GM18505 (cell line): ENCODE results near the gene KAZN.

ENCODE experiments used
- ATAC-seq: cut with Tn5 transposase; IDR thresholded peaks from one replicate; pipeline ENCODE4 v1.9.1; 2021; ENCODE audit not compliant: unreplicated experiment
- POLR2A ChIP-seq: IDR thresholded peaks from 4 replicates; pipeline ENCODE4 v1.6.1; 2011; ENCODE audit warnings: borderline replicate concordance; ENCODE audit not compliant: insufficient read depth, insufficient read length; ENCODE audit errors: extremely low read depth

Gene KAZN

DNA sequence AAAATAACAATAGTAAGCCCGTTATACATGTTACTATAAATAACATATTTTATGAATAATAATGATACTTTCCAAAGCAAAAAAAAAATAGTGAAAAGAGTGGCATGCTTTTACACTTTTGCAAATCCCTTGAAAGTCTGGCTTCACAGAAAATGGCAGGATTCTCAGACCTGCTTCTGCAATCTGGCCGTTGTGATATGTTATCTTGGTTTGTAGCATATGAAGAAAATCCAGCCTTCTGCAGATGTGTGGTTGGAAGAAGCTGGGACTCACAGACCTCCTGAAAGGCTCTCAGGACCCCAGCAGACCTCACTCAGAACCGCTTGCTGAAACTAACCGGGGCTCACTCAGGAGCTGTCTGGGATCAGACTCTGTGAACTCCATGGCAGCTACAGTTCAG lies 299.1 kb downstream of the KAZN start:
- no peak for TF ChIP-seq POLR2A
- no peak for ATAC-seq

DNA sequence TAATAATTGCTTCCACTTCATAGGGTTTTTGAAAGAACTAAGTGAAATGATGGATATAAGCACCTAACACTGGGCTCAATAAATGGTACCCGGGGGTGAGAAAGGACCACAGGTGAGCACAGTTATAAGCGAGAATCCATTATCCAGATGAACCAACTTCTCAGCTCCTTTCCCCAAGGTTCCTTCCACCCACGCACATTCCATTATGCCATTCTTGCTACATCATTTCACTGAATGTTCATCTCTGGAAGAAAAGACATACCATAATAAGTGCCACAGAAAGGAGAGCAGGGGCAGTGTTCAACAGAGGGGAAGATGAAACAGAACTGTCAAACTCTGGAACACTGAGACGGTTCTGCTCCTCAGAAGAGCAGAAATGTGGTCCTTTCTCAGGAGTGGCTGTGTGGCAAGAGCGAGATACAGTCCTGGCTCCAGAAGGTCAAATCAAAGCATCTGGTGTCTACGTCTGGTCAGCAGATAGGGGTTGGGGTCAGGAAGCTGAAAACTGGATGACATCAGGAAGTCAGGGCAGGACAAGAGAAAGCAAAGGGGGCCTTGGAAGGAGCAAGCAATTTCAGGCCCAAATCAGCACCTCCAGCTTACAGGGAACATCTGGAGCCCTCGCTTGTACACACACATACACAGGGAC lies 299.6 kb downstream of the KAZN start:
- no peak for ATAC-seq

DNA sequence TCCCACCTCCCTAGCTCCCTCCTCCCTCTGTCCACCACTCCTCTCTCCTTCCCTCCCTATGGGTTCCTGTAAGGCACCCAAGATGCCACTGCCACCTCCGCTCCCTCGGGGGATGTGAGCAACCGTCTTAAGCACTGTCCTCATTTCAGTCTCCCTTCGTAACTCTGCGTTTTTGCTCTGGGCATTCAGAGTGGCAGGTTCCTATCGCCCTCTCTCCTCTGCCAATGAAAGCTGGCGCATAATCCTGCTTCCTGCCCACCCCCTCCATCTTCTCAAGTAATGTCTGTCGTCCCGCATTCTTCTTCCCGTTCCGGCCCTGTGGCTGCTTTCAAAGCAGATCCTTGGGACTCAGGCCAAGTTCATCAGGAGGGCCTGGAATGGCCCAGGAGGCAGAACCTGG lies 301.2 kb downstream of the KAZN start:
- no peak for TF ChIP-seq POLR2A

More for the DNA sequence above, 299.6 kb downstream of the KAZN start:
- no peak for TF ChIP-seq POLR2A

DNA sequence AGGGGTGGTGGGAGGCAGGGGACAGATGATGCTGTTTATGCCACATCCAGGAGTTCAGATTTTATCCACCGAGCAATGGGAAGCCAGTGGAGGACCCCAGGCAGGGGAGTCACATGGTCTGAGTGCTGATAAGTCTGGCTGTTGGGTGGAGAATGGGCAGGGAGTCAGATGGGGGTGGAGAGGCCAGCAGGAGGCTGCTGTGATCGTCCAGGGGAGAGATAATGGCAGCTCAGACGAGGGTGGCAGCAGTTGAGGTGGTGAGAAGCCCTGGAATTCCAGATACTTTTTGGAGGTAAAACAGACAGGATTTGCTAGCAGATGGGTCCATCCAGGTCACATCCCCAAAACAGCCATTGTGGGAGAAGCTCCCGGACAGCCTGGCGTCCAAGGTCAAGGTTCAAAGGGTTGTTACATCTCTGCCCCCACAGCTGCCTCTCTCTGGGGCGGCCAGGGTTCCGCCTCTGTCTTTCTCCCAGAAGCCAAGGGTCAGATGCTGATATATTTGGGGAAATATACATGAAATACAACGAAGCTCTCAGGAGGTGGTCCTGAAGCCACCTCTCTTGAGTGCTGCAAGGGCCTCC lies 303.0 kb downstream of the KAZN start:
- no peak for ATAC-seq
- no peak for TF ChIP-seq POLR2A

More for the DNA sequence above, 301.2 kb downstream of the KAZN start:
- no peak for ATAC-seq

DNA sequence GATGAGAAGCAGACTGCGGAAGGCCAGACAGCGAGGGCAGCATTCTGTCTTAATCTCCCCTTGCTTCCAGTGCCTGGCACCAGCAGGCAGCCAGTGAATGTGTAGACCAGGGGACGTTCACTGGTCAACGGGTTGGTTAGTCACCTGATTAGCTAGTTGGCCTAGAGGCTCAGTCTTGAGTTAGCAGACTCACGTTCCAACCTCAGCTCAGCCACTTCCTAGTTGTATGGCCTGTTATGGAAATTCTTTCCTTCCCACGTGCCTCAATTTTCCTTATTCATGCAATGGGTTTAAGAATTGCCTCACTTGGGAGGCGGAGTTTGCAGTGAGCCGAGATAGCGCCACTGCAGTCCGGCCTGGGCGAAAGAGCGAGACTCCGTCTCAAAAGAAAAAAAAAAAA lies 305.4 kb downstream of the KAZN start:
- no peak for ATAC-seq
- TF ChIP-seq POLR2A, result no peak

DNA sequence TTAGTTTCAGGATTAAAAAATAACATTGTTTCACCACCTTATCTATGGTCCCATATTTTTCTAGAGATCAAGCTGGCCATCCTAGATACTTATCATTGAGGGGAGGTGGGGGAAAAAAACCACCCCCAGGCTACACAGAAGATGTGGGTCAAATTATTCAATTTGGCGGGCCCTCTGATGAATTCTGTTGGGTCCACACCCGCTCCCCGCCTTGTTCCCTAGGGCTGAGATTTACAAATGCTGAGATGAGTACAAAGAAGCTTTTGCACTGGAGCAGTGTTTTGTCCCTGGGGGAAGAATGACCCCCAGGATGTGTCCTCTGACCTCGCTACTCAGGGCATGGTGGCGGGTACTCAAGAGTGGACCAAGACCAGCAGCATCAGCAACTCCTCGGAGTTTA lies 308.2 kb downstream of the KAZN start:
- TF ChIP-seq POLR2A, result no peak
- ATAC-seq, result no peak

DNA sequence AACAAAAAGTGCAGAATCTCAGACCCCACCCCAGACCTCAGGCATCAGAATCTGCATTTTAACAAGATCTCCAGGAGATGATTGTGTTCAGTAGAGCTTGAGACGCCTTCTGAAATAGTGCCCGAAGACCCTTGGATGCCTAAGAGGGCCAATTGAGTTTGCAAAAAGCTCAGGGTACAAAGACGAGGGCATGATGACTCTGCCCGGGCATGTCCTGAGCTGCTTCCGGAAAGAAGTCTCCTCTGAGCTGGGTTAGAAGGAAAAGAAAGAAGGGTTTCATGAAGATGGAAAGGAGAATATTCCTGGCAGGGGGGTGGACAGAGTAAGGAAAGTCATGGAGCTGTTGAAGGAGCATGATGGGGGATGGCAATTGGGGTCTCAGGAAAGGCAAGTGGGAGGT lies 308.9 kb downstream of the KAZN start:
- no peak for TF ChIP-seq POLR2A
- no peak for ATAC-seq

DNA sequence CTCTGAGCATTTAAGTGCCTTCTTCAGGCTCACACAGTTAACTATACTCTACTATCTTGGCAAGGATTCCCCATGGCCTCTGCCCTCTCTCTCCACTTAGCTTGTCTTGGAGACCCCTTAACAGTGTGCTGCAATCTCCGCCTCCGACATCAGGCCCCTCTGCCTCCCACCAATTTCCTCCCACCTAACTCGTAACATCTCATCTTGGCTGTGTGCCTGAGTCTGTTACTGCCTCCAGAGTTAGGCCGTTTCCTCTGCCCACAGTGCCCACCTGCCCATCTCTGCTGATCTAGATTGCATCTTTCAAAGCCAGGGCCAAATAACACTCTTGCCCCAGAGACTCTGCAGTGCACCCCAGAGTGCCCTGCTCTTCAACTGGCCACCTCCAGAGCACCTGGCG lies 310.8 kb downstream of the KAZN start:
- no peak for TF ChIP-seq POLR2A
- no peak for ATAC-seq

DNA sequence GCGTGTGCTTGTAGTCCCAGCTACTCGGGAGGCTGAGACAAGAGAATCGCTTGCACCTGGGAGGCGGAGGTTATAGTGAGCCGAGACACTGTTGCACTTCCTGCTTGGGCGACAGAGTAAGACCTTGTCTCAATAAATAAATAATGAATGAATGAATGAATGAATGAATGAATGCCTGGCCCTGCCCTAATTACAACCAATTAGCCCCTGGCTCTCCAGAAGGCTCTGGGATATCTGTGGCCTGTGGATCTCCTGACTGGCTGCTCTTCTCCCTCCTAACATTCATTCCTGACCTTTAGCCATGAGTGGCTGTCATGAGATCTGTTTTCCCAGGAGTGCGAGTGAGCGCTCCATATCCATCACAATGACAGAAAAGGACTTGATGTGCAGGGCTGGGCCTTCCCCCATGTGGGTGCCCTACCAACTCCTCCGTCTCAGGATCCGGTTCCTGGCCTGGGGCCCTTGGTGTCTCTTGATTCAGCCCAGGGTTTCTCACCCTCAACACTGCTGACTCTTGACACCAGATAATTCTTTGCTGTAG lies 311.5 kb downstream of the KAZN start:
- no peak for TF ChIP-seq POLR2A
- ATAC-seq, result no peak

DNA sequence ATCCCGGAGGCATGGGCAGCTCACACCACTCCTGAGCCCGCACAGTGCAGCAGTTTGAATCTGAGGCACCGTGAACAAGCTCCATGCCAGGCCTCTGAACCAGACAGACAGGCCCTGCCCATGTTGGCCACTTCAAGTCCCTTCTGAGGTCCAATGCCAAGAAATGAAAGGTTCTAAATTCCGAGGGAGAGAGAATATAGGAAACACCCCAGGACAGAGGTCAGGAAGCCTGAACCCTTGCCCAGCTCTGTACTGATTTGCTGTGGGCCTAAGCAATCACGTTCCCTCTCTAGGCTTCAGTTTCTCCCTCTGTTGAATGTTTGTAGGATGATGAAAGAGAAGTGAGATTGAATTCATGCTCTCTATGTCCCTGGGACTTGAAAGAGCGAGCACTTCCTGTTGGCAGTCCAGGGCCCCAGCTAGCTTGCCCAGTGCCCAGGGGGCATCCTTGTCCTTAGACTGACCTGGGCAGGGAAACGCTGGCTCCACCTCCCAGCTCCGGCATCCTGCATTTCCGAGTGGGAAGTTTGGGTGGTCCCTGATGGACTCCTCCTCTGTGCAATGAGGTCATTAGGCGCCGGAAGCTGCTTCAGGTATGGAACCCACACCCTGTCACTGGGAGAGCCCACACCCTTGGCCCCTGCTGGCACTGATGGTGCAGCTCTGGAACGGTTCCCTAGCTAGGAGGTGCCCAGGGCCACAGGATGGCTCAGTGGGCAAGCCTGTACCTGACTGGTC lies 312.7 kb downstream of the KAZN start:
- TF ChIP-seq POLR2A, result no peak
- ATAC-seq, result no peak

DNA sequence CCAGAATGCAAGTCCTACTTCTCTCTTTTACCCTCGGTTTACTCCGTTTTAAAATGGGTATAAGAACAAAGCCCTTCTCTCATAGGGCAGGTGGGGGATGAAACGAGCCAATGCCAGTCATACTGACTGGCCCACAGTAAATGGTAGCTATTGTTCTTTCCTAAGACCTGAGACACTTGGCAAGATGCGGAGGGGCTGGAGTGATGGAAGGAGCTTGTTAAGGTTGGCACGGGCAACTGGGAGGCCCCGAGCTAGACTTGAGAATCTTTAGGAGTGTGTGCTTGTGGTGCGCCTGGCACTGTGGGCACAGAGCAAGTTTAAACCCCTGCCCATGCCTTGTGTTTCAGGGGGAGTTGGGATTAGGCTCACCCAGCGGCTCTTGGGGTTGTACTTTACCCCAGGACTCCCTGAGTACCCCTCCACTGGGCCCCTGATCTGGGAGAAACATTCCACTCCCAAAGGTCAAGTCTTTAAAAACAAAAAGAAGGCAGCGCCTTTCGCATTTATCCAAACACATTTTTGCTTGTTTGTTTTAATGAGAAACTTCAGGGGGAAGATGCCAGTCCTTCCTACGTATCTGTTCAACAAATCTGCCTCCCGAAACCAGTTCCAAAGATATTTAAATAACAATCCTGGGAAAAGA lies 314.5 kb downstream of the KAZN start:
- ATAC-seq, result no peak
- no peak for TF ChIP-seq POLR2A

DNA sequence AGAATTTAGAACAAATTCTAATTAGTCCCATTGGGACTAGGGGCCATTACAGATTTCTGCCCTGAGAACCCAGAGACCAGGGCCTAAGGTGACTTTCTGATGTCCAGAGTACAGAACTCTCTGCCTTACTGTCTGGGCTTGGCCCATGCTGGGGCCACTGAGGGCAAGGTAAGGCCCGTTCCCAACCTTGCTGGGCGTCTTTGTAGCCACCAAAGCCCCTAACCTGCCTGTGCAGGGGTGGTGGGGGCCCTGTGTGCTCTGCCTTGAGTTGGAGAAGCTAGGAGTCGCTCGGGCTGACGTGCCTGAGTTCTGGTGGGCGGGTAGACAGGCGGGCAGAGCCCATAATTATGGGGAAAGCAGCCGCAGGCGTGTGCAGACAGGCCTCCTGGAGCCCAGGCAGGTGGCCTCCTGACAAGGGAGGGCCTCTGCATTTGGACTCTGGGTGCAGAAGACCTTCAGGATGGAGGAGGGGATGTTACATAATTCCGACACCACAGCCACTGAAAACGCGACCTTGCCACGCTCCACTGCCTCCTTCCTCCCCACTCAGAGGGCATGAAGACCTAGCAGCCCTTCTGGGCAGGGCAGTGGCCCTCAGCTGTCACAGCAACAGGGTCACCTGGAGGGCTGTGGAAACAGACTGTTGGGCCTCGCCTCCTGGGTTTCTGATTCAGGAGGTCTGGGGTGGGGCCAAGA lies 315.1 kb downstream of the KAZN start:
- ATAC-seq, result no peak
- no peak for TF ChIP-seq POLR2A
